Measurements from ENCODE around the gene TMEM132D. TPM values are rescaled to one million over a fixed set of nuclear protein-coding genes. Genes with fewer than 3 reads are reported as not detected.

TMEM132D gene
- total RNA-seq, 1 donor from 2014 or later: 0.19 TPM

- peaks cover 2% of the 10 kb centered on the region for H3K36me3 Mint-ChIP-seq (ENCODE audit: low read depth)
- peaks cover 47% of the 10 kb centered on the region for H3K4me1 Mint-ChIP-seq
- H3K27me3 Mint-ChIP-seq (ENCODE audit: low read depth): no peaks in the 10 kb centered on the region
- H3K9me3 Mint-ChIP-seq: peaks cover 9% of the 10 kb centered on the region
- H3K27ac Mint-ChIP-seq (ENCODE audit: unreplicated experiment): peak overlapping the region; percentile 3
- no peak for TF ChIP-seq CTCF (conservative IDR thresholded peaks at IDR 0.05)
- no peak for DNase-seq (ENCODE audit: low read depth, low spot score)
- peak overlapping the region; percentile 17 for H3K4me3 Mint-ChIP-seq
Observed at GRCh38 chr12:129606239-129606638, 297.6 kb downstream of the TMEM132D start.

- no peaks in the 10 kb centered on the region for H3K27me3 Mint-ChIP-seq (ENCODE audit: low read depth)
- TF ChIP-seq CTCF (conservative IDR thresholded peaks at IDR 0.05): no peak
- H3K36me3 Mint-ChIP-seq (ENCODE audit: low read depth): peaks cover 2% of the 10 kb centered on the region
- H3K4me1 Mint-ChIP-seq: peaks cover 42% of the 10 kb centered on the region
- H3K4me3 Mint-ChIP-seq: no peak overlapping the region
- DNase-seq (ENCODE audit: low read depth, low spot score): no peak
- H3K9me3 Mint-ChIP-seq: peaks cover 9% of the 10 kb centered on the region
- no peak overlapping the region for H3K27ac Mint-ChIP-seq (ENCODE audit: unreplicated experiment)
Observed at GRCh38 chr12:129605666-129606065, 298.2 kb downstream of the TMEM132D start.

DNA sequence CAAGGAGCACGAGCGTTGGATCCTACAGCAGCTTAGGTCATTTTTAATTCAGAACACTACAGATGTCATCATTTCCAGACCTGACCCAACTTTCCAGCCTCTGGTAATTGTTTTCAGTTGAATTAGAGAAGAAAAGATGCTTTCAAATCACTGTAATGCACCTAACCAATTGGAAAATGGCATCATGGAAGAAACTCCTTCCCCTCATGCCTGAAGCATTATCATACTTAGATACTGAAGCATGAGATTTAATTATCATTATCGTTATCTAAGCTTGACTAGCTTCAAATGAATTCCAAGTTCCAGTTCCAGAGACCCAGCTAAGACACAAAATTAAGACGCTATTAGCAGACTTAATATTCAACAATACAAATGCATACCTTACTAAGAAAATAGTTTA, 299.3 kb downstream of the TMEM132D start:
- TF ChIP-seq CTCF (conservative IDR thresholded peaks at IDR 0.05): no peak
- Mint-ChIP-seq H3K36me3 (ENCODE audit: low read depth) (peaks cover 7% of the 10 kb centered on the region), H3K9me3 (peaks cover 17% of the 10 kb centered on the region), H3K27ac (ENCODE audit: unreplicated experiment) (no peak overlapping the region), H3K27me3 (ENCODE audit: low read depth) (no peaks in the 10 kb centered on the region), H3K4me3 (no peak overlapping the region), H3K4me1 (peaks cover 46% of the 10 kb centered on the region)
- DNase-seq (ENCODE audit: low read depth, low spot score): no peak

GRCh38 chr12:129599406-129599805, 304.4 kb downstream of the TMEM132D start:
- Mint-ChIP-seq H3K27ac (ENCODE audit: unreplicated experiment) (no peak overlapping the region), H3K9me3 (peaks cover 17% of the 10 kb centered on the region), H3K27me3 (ENCODE audit: low read depth) (no peaks in the 10 kb centered on the region), H3K4me1 (peaks cover 22% of the 10 kb centered on the region), H3K4me3 (no peak overlapping the region), H3K36me3 (ENCODE audit: low read depth) (peaks cover 7% of the 10 kb centered on the region)
- no peak for DNase-seq (ENCODE audit: low read depth, low spot score)
- no peak for TF ChIP-seq CTCF (conservative IDR thresholded peaks at IDR 0.05)

- Mint-ChIP-seq H3K27ac (ENCODE audit: unreplicated experiment) (no peak overlapping the region), H3K4me3 (no peak overlapping the region), H3K36me3 (ENCODE audit: low read depth) (no peaks in the 10 kb centered on the region), H3K4me1 (peaks cover 14% of the 10 kb centered on the region), H3K9me3 (no peaks in the 10 kb centered on the region), H3K27me3 (ENCODE audit: low read depth) (no peaks in the 10 kb centered on the region)
- TF ChIP-seq CTCF (conservative IDR thresholded peaks at IDR 0.05): no peak
- DNase-seq (ENCODE audit: low read depth, low spot score): no peak
Observed at GRCh38 chr12:129594098-129594497, 309.7 kb downstream of the TMEM132D start.

DNA sequence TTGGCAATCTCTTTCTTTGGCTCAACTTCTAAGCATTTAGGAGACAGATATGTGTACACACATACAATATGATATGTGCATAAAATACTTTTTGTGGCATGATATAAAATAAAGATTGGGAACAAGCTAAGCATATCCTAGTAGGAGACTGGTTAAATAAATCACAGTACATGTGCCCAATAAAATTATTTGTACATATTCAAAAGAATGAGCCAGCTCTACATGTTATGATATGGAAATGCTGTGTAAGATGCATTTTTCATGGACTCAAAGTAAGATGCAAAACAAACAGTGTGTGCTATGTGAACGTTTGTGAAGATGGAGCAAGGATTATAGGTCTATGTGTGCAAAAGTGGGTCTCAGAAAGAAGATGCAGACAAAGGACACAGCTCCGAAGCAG, 311.4 kb downstream of the TMEM132D start:
- H3K27me3 Mint-ChIP-seq (ENCODE audit: low read depth): no peaks in the 10 kb centered on the region
- no peak for TF ChIP-seq CTCF (conservative IDR thresholded peaks at IDR 0.05)
- H3K4me3 Mint-ChIP-seq: no peak overlapping the region
- peaks cover 3% of the 10 kb centered on the region for H3K36me3 Mint-ChIP-seq (ENCODE audit: low read depth)
- H3K9me3 Mint-ChIP-seq: peaks cover 5% of the 10 kb centered on the region
- H3K27ac Mint-ChIP-seq (ENCODE audit: unreplicated experiment): no peak overlapping the region
- no peak for DNase-seq (ENCODE audit: low read depth, low spot score)
- no peaks in the 10 kb centered on the region for H3K4me1 Mint-ChIP-seq

Measured in neural crest cell (in vitro differentiated cells).